GM21367 (cell line): ENCODE measurements around the gene CFAP45.

Source experiments
- ATAC-seq: cut with Tn5 transposase; IDR thresholded peaks from one replicate; pipeline ENCODE4 v1.9.1; 2021; ENCODE audit not compliant: unreplicated experiment

The CFAP45 gene

GRCh38 chr1:159883134-159883533 is 16.8 kb downstream of the CFAP45 start:
- no peak for ATAC-seq

- ATAC-seq = no peak
These were observed 17.5 kb downstream of the CFAP45 start for GRCh38 chr1:159882527-159882862.

- no peak for ATAC-seq
These were observed 18.1 kb downstream of the CFAP45 start for GRCh38 chr1:159881622-159882526.

- ATAC-seq = no peak
These were observed 19.5 kb downstream of the CFAP45 start for GRCh38 chr1:159880430-159880829.

GRCh38 chr1:159879977-159880376 is 20.0 kb downstream of the CFAP45 start:
- no peak for ATAC-seq

GRCh38 chr1:159879136-159879535 is 20.8 kb downstream of the CFAP45 start:
- no peak for ATAC-seq

- ATAC-seq = no peak
These were observed 22.1 kb downstream of the CFAP45 start for GRCh38 chr1:159877695-159878444.

GRCh38 chr1:159873530-159874143 is 26.3 kb downstream of the CFAP45 start:
- no peak for ATAC-seq

GRCh38 chr1:159872891-159873290 is 27.1 kb downstream of the CFAP45 start:
- no peak for ATAC-seq

- no peak for ATAC-seq
These were observed 29.3 kb downstream of the CFAP45 start for GRCh38 chr1:159870704-159871103.

GRCh38 chr1:159869607-159870006 is 30.4 kb downstream of the CFAP45 start:
- no peak for ATAC-seq

- no peak for ATAC-seq
These were observed 30.8 kb downstream of the CFAP45 start for GRCh38 chr1:159869173-159869572.

GRCh38 chr1:159868766-159869165 is 31.2 kb downstream of the CFAP45 start:
- ATAC-seq = no peak

GRCh38 chr1:159867664-159868026 is 32.3 kb downstream of the CFAP45 start:
- no peak for ATAC-seq

GRCh38 chr1:159866905-159867663 is 32.9 kb downstream of the CFAP45 start:
- ATAC-seq = no peak

GRCh38 chr1:159866066-159866465 is 33.9 kb downstream of the CFAP45 start:
- ATAC-seq = no peak

GRCh38 chr1:159864262-159864661 is 35.7 kb downstream of the CFAP45 start:
- no peak for ATAC-seq

- ATAC-seq = no peak
These were observed 37.4 kb downstream of the CFAP45 start, which contains the start of gene VSIG8 for GRCh38 chr1:159862557-159862956. TSS of gene VSIG8 (minus strand) at chr1:159862657. CDS start at chr1:159862521, 136 bp downstream.

GRCh38 chr1:159862031-159862430 is 37.9 kb downstream of the CFAP45 start:
- ATAC-seq = no peak

- no peak for ATAC-seq
These were observed 38.7 kb downstream of the CFAP45 start for GRCh38 chr1:159861218-159861617.

GRCh38 chr1:159860456-159860855 is 39.5 kb downstream of the CFAP45 start:
- no peak for ATAC-seq
